LNCAP (cell line): ENCODE measurements around the gene PFKFB3.

Source experiments
- TF ChIP-seq, protein P1 (sequence below): fragments of 450-650 bp; IDR thresholded peaks from 2 replicates; pipeline ENCODE4 v1.5.1; 2017; ENCODE audit warnings: mild to moderate bottlenecking

Gene PFKFB3

DNA sequence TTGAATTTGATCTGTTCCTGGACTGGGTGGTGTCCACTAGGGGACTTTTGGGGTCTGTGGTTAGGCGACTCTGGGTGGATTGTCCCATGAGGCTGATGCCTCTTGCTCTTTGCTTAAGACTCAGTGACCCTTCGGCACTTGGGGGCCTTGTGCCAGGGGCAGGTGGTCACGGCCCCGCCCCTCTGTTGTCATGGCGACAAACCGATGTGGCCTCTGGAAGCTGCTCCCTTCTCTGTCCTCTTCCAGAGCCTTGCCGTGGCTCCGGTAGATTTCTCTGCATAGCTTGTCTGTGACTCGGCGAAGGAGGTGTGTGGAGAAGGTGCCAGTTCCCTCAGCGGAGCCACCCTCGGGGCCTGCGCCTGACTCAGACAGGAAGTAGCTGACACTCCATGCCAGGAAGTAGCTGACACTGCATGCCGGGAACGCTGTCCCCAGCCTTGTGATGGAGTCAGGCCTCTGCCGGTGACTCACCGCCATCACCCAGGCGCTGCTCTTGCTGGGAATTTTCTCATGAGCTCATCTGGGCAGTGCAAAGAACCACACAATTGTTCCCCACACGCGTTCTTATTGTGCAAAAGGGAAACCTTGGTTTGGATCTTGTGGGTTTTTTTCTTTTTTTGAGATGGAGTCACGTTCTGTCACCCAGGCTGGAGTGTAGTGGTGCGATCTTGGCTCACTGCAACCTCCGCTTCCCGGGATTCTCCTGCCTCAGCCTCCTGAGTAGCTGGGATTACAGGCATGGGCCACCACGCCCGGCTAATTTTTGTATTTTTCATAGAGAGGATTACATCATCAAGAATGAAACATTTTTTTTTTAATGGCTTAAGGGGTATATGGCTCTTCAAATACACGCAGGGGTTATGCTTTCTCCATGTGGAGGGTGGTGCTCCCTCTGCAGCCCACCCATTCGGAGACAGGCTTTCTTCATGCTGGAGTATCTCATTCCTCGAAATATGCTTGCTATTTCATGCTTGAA is 72.6 kb downstream of the PFKFB3 start:
- TF ChIP-seq, protein P1, sequence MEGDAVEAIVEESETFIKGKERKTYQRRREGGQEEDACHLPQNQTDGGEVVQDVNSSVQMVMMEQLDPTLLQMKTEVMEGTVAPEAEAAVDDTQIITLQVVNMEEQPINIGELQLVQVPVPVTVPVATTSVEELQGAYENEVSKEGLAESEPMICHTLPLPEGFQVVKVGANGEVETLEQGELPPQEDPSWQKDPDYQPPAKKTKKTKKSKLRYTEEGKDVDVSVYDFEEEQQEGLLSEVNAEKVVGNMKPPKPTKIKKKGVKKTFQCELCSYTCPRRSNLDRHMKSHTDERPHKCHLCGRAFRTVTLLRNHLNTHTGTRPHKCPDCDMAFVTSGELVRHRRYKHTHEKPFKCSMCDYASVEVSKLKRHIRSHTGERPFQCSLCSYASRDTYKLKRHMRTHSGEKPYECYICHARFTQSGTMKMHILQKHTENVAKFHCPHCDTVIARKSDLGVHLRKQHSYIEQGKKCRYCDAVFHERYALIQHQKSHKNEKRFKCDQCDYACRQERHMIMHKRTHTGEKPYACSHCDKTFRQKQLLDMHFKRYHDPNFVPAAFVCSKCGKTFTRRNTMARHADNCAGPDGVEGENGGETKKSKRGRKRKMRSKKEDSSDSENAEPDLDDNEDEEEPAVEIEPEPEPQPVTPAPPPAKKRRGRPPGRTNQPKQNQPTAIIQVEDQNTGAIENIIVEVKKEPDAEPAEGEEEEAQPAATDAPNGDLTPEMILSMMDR = no peak

DNA sequence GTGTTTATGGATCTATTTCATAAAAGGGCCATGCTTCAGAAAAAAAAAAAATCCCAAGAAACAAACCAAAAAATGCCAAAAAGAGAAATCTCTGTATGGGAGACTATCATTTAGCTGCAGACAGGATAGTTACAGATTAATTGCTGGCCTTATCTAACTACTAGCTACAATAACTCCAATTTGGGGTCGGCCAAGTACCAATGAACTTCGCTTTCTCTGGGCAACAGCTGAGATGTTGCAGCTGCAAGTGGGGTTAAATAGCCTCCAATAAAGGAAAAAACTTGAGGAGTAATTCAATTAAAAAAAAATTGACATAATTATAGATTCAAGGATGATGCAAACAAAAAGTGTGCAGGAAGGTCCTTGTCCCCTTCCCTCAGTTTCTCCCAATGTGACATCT is 73.6 kb downstream of the PFKFB3 start:
- TF ChIP-seq, protein P1 = no peak

DNA sequence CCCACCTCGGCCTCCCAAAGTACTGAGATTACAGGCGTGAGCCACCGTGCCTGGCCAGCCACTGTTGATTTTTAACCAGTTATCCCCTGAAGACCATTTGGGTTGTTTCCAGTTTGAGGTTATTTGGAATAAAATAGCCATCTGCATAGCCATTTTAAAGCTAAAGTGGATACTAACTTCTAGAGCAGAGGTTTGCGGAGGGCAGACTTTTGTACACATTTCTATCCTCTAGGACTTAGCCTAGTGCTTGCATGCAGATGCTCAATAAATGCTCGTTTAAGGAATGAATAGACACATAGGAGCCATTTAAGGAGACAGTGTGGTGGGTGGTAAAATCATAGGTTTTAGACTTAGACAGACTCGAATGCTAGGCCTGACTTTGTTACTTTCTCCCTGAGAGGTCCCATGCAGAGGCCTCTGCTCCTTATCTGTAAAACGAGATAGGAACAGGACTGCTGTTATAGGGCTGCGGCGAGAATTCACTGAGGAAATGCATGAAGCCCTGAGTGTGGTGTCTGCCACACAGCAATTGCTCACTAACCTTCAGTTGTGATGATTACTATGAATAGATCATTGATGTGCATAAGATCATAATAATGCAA is 75.9 kb downstream of the PFKFB3 start:
- TF ChIP-seq, protein P1 = no peak

DNA sequence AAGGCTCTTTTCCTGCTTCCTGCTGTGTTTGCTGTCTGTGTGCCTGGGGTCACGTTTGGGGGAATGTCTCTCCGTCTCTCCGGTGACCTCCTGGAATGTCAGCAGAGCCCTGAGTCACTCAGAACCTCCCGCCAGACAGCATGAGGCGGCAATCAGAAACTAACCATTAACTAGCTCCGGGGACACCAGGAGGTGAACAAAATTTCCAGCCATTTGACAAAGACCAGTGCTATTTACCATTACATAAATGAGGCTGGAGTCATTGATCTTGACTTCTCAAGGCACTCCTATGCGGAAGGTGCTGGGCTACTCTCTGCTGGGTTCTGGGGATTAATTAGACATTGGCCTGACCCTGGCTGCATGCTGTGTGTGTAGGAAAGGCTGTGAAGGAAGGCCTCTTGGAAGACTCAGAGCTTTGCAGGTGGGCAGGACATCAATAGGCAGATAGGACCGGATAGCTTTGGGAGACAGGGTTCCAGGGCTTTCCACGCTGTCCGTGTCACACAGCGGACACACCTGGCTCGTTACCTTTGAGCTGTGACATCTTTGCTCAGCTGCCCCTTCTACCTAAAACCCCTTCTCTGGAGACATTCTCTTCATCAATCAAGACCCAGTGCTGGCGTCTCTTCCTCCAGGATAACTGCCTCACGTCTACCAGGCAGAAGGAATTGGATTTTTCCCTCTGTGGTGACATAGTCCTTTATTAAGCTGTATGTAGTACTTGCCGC is 77.0 kb downstream of the PFKFB3 start:
- TF ChIP-seq, protein P1 = no peak

DNA sequence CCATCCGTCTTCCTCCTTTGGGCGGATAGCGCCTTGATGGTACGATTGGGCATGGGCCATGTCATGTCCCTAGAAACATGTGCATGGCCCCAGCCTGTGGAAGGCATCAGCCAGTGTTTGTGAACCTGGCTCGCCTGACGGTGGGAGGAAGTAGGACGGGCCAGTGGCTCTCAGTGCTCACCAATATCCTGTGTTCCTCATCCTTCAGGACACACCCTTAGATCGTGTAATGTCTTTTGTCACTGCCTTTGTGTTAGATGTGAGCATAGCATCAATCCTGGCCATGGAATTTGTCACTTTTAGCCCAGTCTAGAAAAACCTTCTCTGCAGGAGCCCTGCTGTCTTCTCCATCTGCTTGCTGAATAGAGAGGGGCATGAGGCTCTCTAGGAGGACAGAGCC is 77.6 kb downstream of the PFKFB3 start:
- TF ChIP-seq, protein P1 = no peak

DNA sequence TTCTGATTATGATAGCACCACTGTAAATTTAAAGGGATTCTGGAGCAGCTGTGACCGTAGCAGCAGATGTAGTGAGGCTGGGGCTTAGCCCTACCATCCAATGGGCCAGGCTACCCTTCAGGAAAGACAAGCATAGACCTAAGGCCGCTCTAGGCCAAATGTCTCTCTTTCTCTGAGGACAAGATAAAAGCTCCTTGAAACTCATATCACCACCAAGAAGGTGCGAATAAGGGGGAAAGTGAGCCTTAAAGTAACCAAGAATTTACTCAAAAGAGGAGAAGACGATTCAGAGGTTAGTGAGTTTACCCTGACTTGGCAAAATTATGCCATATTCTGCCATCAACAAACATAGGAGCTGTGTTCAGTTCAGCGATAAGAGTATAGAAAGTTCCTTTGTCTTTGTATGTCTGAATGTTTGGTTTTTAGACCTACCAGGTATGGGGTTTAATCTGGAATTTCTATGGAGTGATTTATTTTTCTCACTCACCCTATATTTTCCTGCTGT is 79.8 kb downstream of the PFKFB3 start:
- TF ChIP-seq, protein P1 = no peak

DNA sequence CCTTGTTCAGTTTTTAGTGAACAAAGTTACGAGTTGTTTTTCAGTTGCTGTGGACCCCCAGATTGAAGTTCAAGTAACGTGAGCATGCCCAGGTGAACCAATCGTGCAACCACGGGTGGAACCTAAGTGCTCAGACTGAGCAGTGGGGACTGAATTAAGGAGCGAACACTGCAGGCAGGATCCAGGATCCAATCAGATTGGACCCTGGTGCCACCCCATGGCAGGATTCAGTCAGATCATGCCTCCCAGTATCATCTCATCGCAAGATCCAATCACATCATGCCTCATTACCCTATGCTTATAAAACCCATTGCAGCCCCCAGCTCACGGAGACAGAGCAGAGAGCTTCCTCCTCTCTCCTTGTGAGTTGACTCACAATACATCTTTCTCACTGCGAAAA is 80.9 kb downstream of the PFKFB3 start:
- TF ChIP-seq, protein P1 = no peak
